HG03025 (cell line): ENCODE results near the gene UGDH.
A peak's percentile ranks its signal among the peaks of the same experiment; 100 is the strongest.
"Not testable (repeated sequence)": the region's sequence is repeated elsewhere in the genome, so short reads cannot be mapped to it uniquely, and the experiment has no call there.

ENCODE experiments used
- ATAC-seq: cut with Tn5 transposase; IDR thresholded peaks from one replicate; pipeline ENCODE4 v1.9.1; 2021; ENCODE audit warnings: mild to moderate bottlenecking, moderate library complexity; ENCODE audit not compliant: unreplicated experiment, low FRiP score

The UGDH gene

DNA sequence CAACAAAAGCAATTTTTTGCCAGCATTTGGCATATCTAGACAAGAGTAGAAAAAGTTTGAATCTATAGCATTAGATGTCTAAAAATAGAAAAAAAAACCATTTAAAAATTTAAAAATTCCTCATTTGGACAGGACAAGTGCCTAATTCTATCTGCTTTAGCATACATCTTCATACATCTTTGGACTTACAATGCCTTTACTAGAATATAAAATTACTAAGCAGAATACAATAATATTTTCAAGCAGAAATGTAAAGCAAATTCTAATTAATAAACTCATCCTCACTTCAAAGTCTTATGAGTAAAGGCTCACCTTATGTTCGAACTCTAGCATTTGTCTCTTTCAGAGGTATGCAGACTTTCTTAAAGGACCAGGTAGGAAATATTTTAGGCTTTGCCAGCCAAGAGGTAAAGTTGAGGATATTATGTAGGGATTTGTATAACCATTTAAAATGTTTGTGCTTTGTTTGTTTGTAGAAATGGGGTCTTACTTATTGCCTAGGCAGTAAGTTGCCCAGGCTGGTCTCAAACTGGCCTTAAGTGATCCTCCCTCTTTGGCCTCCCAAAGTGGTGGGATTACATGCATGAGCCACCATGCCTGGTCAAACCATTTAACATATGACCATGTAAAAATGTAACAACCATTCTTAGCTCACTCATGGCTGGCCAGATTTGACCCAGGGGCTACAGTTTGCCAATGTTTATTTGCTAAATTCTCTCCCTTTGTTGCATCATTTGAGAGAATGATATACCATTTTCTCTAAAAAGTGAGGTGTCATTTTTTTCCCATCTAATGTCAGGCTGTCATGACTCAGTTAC is 29.1 kb downstream of the UGDH start:
- ATAC-seq: no peak

GRCh38 chr4:39495446-39496213 is 31.6 kb downstream of the UGDH start:
- ATAC-seq: no peak

DNA sequence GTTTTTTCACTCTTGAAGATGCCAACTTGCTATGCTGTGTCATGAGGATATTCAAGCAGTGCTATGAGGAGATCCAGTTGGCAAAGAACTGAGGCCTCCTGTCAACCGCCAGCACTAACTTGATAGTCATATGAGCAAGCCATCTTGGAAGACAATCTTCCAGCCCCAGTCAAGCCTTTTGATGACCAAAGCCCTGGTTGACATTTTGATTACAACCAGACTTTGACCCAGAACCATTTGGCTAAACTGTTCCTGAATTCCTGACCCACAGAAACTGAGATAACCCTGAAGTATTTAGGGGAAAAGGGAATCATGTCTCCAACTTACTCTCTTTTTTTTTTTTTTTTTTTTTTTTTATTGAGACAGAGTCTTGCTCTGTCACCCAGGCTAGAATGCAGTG is 32.9 kb downstream of the UGDH start:
- no peak for ATAC-seq

DNA sequence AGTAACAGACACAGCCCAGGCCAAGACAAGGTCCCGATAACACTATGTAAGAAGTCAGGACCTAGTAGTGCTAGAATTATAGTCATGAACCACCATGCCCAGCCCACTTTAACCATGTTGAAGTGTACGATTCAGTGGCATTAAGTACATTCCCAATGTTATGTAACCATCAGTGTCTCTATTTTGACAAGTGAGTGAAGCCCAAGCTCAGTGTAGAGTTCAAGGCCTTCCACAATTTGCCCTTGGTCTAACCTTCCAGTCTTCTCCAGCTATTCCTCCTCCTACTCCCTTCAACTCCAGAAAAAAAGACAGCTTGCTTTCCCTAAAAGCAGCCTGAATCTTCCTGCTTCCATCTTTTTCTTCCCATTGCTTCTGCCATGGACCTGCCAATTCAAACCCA is 36.9 kb downstream of the UGDH start:
- ATAC-seq: no peak

- ATAC-seq: no peak
These were observed 40.9 kb downstream of the UGDH start for GRCh38 chr4:39486221-39486804.

- ATAC-seq: no peak
These were observed 42.5 kb downstream of the UGDH start for GRCh38 chr4:39484582-39485272.

- ATAC-seq: no peak
These were observed 46.1 kb downstream of the UGDH start for GRCh38 chr4:39480902-39481695.

DNA sequence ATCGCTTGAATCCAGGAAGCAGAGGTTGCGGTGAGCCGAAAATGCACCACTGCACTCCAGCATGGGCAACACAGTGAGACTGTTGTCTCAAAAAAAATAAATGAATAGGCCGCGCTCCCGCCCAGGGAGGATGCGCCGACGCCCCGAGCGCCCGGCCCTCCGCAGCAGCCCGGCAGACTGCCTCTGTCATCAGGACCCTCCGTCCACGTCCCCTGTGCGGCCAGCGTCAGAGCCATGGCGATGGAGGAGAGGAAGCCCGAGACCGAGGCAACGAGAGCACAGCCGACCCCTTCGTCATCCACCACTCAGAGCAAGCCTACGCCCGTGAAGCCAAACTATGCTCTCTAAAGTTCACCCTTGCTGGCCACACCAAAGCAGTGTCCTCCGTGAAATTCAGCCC is 47.0 kb downstream of the UGDH start:
- no peak for ATAC-seq

- no peak for ATAC-seq
These were observed 50.9 kb downstream of the UGDH start for GRCh38 chr4:39476187-39476895.

- no peak for ATAC-seq
These were observed 54.8 kb downstream of the UGDH start for GRCh38 chr4:39472396-39472795.

- no peak for ATAC-seq
These were observed 56.8 kb downstream of the UGDH start for GRCh38 chr4:39470402-39470801.

DNA sequence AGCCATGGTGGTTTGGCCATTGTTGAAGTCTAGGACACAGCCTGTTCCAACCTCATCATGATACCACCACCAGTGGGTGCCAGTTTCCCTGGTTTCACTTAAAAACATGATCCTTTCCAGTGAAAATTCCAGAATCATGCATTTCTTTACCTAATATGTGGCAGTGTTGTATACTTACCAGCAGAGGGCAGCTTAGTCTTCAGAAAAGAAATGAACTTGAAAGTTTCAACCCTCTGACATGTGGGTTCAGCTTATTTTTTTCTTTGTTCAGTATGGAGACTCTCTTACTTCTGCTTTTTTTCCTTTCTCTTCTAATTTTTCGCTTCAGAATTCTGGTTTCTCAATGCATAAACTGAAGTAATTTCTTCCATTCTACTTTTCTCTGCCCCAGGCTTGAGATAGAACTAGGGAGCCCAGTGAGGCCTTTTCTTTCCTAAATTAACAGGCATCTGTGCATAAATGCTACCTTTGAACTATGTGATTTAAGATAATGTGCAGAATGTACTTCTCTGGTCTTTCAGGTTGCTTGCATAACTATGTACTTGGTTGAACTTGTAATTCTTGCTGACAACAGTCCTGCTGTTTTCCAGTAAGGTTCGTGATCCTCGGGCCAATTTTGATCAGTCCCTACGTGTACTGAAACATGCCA is 57.7 kb downstream of the UGDH start:
- ATAC-seq: no peak

DNA sequence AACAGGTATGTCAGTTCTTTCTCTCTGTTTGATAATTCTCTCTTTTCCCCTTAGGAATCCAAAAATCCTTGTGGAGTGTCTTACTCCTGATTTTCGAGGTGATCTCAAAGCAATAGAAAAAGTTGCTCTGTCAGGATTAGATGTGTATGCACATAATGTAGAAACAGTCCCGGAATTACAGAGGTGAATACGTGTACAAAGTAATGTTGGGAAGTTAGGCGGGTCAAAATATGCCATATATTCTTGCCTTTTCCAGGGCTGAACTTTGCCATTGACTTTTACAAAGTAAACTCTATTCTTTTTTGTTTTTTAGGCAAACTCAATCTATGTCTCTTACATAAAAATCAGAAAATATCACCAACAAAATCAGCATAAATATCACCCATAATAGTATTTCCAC is 59.8 kb downstream of the UGDH start:
- no peak for ATAC-seq

GRCh38 chr4:39466747-39467146 is 60.5 kb downstream of the UGDH start:
- no peak for ATAC-seq

GRCh38 chr4:39464886-39465501 is 62.2 kb downstream of the UGDH start:
- ATAC-seq: no peak

DNA sequence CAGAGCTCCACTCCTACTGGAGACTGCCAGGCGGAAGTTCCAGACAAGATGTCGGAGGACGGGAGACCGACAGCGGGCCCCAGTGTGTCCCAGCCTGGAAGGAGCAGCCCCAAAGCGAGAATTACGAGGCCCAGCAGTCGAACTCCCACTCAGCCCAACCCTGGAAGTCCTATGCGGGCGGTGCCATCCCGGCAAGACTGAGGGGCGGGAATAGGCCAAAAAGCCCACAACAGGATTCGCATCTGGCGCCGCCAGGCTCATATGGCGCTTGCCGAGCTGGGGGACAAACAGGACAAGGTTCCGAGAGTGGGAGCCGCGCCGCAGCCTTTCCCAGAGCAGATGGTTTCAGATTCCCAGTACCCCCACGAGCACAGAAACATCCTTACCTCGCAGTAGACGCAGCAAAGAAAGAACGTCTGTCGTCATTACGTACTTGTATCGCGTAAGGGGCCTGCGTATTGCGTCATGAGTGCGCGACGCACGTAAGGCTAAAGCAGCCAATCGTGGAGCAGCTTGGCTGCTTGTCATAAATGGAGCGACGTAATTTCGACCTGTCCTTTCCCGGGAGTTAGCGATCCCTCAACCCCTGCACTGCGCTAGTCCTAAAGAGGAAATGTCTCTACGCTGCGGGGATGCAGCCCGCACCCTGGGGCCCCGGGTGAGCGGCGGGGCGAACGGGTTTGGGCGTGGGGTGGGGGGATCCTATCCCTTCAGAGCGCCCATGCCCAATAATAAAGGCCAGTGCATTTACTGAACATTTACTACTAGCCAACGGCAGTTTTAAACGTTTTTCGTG is 68.5 kb downstream of the UGDH start, which contains the start of the genes LIAS and RPL9:
Gene LIAS, plus strand, starts transcription at position 552 of the 796 bp plus-strand sequence. Its CDS starts 62 bp downstream, at position 614.
Gene RPL9, minus strand, starts transcription at position 418 of the 796 bp plus-strand sequence. CDS start 483 bp downstream, outside the sequence.
- ATAC-seq: peak; percentile 77

DNA sequence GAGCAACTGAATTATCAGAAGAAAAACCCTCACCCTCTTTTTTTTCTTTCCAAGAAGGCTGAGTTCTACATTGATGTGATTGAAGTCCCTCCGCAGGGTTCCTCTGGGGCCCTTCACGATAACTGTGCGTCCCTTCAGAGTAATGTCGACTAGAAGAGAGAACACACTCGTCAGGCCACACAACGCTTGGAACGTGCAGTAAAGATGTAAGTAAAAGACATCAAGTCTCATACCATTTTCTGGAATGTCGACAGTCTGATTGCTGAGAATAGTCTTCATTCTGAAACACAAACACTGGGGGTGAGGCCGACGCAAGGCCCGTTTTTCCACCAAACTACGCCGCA is 69.1 kb downstream of the UGDH start:
- ATAC-seq: not testable (repeated sequence)
